Stimulated activated CD4-positive, alpha-beta T cell treated with anti-CD3 and anti-CD28 coated beads, TNF-alpha, amount 100 ng/mL, for 4 hours (primary cell): ENCODE measurements around the gene FGD5.

Source experiments
- DNase-seq, 3 experiments: peaks; one replicate each; pipeline ENCODE4 v3.0.0-alpha.2; 2020; ENCODE audit warnings: low read depth in 3 of 3

Gene FGD5, protein sequence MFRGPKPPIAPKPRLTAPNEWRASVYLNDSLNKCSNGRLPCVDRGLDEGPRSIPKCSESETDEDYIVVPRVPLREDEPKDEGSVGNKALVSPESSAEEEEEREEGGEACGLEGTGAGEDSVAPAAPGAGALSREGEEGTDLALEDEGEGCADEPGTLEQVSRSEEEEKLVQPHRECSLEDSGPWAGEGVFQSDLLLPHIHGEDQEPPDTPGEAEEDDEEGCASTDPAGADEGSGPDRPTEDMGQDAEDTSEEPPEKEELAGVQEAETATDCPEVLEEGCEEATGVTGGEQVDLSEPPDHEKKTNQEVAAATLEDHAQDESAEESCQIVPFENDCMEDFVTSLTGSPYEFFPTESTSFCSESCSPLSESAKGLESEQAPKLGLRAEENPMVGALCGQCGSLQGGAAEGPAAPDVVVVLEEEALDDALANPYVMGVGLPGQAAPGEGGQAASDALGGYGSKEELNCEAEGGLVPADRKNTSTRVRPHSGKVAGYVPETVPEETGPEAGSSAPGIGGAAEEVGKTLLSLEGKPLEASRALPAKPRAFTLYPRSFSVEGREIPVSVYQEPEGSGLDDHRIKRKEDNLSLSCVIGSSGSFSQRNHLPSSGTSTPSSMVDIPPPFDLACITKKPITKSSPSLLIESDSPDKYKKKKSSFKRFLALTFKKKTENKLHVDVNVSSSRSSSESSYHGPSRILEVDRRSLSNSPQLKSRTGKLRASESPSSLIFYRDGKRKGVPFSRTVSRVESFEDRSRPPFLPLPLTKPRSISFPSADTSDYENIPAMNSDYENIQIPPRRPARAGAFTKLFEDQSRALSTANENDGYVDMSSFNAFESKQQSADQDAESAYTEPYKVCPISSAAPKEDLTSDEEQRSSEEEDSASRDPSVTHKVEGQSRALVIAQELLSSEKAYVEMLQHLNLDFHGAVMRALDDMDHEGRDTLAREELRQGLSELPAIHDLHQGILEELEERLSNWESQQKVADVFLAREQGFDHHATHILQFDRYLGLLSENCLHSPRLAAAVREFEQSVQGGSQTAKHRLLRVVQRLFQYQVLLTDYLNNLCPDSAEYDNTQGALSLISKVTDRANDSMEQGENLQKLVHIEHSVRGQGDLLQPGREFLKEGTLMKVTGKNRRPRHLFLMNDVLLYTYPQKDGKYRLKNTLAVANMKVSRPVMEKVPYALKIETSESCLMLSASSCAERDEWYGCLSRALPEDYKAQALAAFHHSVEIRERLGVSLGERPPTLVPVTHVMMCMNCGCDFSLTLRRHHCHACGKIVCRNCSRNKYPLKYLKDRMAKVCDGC (N-terminal part only)

DNA sequence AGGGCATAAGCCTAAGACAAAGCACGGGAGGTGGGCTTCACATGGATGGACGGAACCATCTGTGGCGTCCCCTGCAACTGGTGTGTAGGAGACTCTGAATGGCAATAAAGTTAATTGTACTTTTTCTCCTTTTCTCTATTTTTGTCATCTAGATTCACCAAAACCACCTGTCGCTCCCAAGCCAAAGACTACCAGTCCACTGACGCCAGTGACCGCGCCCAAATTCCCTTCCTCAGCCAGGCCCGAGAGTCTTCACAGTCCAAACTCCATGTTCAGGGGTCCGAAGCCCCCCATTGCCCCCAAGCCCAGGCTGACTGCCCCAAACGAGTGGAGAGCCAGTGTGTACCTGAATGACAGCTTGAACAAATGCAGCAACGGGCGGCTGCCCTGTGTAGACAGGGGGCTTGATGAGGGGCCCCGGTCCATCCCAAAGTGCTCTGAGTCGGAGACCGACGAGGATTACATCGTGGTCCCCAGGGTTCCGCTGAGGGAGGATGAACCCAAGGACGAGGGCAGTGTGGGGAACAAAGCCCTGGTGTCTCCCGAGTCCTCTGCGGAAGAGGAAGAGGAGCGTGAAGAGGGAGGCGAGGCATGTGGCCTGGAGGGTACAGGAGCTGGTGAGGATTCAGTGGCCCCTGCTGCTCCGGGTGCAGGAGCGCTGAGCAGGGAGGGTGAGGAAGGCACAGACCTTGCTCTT lies at the start of gene FGD5:
TSS of gene FGD5 (plus strand) at position 159 of the 697 bp plus-strand sequence. CDS start at position 269, 110 bp downstream.
- no peak for DNase-seq

DNA sequence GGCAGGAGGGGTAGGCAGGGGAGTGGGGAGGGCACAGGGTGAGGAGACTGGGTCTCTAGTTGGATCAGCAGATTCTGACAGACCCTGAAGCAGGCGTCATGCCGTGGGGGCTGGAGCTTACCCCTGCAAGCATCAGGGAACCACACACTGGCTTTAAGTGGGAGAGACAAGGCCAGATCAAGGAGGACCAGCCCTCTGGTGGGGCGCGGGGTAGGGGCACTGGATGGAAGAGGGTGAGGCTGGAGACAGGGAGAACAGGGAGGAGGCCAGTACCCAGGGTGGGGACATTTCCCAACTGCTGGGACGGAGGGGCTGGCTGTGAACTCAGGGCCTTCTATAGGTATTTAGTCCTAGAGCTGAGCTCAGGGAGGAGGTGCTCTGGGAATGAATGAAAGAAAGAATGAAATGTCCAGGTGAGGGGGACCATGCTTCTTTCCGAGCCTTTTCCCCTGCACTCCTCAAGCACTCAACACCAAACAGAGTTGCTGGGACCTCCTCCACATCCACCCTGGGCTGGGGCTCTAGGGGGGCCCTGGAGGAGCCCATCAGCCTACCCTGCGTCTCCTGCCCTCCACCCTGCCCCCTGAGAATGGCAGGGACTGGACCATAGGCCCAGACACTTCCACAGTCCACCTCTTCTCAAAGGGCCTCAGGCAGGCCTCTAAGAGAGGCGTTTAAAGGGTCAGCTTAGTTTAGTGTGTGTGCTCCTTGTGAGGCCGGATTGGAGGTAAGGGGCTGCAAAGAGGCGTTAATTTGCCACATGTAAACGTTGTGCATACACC lies 49.0 kb upstream of the FGD5 start:
- no peak for DNase-seq

DNA sequence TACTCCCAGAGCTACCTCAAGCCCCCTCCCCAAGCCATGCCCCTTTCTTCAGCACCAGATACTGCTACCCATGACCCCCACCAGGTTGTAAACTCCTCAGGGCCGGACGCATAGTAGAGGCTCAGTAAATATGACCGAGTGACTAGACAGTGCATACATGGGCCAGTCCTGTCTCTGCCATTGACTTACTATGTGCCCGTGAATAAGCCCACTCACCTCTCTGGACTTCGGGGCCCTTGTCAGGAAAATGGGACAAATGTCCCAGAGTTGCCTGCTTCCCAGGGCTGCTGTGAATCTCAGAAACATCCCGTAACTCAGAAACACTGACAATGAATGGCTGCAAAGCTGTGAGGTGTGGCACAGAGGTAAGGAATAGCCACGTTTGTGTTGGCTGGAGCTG lies 48.2 kb upstream of the FGD5 start:
- no peak for DNase-seq

DNA sequence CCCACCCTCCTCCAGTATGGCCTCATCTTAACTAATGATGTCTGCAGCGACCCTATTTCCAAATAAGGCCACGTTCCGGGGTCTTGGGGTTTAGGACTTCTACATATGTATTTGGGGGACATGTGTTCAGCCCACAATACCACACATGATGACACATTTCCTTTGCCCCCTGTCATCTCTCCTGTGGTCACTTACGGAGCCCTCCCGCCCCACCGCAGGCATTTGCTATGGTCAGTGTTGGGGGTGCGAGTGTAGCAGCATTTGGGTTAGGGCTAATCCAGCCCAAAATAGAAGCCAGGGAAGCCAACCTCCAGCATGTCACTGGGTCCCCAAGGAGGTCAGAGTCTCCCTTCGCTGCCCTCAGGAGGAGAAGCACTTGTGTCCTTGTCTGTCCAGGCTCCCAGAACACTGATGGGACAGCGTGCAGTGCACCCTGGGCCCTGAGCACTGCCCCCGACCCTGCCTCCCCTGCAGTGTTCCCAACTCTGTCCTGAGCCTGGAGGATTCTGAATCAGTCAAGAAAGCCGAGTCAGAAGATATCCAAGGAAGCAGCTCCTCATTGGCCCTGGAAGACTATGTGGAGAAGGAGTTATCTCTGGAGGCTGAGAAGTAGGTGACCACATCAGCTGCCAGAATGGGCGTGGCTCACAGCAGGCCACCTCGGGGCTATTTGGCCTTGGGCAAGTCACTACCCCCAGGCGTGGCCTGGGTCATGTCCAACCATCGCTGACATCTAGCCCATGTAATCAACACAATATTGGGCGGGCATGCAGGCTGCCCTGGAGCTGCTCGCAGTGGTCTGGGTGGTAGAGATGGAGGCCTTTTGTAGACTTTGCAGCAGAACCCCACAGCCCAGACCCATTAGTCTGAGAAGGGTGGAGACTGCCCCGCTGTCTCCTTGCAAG lies 46.9 kb upstream of the FGD5 start:
- DNase-seq, result no peak

DNA sequence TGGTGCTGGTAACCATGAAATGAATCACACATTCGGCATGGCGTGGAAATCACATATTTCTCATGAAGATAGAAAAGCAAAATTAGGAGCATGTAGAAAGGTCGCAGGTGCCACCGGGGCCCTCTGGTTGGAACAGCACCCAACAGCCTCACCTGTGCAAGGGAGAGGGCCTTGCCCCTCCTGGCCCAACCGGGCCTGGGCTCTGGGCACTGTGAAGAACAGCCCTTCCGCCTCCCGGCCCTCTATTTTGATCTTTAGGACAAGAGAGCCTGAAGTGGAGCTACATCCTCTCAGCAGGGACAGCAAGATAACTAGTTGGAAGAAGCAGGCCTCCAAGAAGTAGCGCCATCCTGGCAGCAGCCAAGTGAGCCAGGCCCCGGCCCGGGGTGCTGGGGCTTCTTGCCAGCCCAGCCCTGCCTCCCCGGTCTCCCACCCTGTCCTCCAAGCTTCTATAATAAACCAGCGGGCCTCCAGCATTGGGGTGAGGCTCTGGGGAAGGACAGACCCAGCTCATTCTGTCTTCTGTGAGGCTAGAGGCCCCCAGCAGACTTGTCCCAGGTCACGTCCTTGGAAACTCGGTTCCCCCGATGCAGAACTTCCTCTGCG lies 46.1 kb upstream of the FGD5 start:
- no peak for DNase-seq

DNA sequence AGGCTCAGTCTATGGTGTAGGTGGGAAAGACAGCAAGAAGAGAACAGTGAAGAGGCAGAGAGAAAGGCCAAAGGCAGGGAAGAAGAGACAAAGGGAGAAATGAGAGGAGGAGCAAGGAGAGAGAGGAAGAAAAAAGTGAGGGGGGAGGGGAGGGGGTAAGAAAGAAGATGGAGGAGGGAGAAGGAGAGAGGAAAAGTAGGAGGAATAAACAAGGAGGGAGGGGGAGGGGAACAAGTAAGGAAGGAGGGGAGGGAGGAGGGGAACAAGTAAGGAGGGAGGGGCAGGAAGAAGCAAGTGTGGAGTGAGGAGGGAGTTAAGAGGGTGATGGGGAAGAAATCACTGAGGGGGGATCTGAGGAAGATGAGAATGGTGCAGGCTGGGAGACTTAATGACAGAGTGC lies 45.5 kb upstream of the FGD5 start:
- DNase-seq, result no peak

DNA sequence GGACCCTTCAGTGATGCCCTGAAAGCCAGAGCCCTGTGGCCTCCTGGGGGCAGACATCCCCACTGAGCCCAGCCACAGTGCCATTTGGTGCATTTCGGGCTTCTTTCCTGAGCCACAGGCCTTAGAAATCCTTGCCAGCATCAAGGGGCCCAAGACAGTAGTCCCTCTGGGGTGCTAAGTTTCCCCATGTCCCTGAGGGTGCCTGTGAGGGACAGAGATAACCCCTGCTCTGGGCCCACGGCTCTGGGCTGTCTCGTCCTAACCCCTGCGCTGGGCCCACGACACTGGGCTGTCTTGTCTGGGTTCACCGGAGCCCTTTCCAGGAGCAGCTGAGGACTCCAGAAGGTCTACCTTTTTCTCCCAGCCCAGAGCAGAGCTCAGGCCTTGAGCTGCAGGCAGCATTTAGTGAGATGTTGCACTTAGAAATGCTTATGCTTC lies 45.1 kb upstream of the FGD5 start:
- DNase-seq, result no peak

DNA sequence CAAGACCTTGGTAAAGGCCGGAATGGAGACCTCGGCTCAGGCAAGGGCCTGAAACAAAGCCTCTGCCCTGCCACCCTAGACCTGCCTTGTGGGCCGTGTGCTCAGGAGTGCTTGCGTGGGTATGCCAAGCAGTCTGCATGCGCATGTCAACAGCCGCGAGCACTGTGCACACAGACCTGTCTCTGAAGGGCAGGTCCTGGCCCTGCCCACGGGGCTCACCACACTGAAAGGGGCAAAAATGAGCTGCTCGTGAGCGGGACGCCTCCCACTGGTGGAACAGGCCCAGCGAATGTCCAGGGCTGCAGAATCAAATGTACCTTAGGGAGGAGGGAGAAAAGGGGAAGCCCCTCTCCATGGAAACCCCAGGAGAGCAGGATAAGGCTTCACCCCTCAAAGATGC lies 44.3 kb upstream of the FGD5 start:
- DNase-seq, result no peak

DNA sequence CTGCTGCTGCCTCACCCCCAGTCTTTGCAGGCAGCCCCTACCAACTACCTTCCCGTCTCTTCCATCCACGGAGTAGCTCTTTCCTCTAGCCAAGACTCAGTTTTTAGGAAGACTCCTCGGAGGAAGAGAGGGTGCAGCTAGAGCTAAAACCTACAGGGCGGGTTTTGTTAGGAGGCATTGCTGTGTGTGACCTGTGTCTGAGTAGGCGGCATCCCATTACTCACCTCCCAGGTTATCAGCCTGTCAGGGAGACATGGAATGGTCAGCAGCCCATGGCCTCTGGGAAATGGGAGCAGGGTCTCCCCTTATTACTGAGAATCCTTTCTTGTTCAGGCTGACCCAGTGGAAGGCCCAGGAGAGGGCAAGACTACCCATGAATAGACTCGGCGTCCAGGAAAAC lies 43.8 kb upstream of the FGD5 start:
- DNase-seq, result no peak

DNA sequence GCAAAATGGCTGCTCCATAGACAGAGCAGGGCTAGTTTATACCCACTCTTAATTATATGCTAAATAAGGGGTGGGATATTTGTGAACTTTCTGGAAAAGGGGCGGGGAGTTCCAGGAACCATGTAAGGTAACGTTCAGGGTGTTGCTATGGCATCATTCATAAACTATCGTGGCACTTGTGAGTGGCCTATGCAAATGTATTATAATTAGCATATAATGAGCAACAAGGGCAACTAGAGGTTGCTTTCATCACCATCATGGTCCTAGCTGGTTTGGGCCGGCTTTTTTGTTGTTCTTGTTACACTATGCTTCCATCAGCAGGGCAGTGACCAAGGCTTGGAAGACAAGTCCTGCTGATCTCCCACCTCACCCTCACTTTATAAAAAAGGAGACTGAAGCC lies 43.2 kb upstream of the FGD5 start:
- DNase-seq, result no peak

DNA sequence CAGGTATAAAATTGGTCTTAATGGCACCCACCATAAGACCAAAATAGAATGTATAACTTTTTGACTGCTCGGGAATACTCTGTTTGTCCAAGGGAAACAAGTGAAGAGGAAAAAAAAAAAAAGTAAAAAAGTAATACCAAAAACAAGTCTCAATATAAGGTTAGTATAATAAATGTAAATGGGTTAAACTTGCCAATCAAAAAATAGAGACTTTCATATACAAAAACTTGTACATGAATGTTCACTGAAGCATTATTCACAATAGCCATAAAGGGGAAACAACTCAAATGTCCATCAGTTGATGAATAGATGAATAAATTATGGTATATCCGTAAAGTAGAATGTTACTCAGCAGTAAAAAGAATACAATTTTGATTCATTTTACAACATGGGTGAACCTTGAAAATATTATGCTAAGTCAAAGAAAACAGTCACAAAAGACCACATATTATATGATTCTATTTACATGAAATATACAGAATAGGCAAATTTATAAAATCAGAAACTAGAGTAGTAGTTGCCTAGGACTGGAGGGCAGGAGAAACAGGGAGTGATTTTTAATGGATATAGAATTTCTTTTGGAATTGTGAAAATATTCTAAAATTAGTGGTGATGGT lies 39.6 kb upstream of the FGD5 start:
- no peak for DNase-seq

DNA sequence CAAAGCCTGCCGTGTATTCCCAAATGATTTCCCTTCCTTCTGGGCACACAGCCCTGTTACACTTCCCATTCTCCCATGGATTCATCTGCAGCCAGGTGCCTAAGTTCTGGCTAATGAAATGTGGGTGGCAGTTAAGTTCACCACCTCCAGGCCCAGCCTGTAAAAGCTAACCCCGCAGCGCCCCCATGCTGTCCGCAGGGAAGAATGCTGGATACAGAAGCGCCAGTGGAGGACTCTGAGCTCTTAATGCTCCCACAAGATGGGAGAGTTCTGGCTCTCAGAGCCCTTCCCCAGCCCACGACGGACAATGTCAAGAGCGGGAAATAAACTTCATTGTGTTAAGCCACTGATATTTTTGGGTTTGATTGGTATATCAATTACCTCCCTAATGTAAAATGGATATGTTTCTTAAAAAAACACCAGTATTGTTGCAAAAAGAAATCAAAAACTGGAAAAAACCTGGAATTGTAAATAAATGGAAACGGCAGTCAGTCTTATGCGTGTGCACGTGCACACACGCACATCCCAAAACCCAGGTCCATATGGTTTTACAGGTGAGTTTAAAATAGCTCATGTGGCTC lies 37.7 kb upstream of the FGD5 start:
- no peak for DNase-seq

DNA sequence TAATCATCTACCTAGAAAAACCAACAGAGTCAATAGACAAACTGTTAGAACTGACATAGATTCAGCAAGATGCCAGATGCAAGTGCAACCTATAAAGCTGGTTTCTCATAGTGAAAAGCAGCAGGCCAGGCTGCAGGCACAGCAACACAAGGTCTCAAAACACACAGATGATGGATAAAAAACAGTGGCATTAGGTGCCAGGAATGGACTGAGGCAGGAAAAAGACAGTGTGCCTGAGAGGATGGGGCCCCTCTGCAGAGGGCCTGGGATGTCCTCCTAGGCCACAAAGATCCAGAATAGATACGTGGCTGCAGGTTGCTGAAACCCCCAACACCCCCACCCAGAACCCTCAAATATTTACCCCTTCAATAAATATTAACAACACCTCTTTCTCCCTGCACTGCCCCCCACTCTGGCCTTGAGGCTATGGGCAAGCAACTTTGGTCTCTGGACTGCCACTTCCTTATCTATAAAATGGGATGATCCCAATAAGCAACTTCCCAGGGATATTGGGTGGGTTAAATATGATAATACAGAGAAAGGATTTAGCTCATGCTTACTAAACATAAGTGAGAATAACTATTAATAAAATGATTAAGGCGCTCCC lies 35.2 kb upstream of the FGD5 start:
- no peak for DNase-seq

DNA sequence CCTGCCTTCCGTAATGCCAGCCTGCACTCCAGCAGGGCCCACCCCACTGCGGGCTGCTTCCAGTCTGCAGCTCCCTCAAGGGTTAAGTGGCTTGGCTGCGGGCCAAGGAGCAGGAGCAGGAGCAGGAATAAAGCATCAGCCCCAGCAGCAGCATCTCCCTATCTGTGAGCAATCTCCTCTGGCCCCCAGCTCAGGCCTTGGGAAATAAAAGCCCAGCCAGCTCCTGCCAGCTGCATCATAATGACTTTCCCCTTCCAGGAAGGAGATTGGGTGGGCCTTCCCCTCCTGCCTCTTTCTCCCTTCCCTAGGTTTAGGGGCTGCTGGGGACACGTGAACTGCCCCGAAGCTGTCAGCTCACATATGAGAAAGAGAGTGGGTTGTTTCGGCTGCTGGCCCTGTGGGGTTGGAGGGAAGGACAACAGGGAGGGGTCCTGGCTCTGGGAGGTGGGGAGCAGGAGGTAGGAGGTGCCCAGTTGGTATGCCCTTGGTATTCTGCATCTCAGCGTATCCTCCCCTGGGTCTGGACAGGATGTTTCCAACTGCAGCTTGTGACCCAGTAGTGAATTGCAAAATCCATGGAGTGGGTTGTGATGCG lies 34.6 kb upstream of the FGD5 start:
- DNase-seq, result no peak

DNA sequence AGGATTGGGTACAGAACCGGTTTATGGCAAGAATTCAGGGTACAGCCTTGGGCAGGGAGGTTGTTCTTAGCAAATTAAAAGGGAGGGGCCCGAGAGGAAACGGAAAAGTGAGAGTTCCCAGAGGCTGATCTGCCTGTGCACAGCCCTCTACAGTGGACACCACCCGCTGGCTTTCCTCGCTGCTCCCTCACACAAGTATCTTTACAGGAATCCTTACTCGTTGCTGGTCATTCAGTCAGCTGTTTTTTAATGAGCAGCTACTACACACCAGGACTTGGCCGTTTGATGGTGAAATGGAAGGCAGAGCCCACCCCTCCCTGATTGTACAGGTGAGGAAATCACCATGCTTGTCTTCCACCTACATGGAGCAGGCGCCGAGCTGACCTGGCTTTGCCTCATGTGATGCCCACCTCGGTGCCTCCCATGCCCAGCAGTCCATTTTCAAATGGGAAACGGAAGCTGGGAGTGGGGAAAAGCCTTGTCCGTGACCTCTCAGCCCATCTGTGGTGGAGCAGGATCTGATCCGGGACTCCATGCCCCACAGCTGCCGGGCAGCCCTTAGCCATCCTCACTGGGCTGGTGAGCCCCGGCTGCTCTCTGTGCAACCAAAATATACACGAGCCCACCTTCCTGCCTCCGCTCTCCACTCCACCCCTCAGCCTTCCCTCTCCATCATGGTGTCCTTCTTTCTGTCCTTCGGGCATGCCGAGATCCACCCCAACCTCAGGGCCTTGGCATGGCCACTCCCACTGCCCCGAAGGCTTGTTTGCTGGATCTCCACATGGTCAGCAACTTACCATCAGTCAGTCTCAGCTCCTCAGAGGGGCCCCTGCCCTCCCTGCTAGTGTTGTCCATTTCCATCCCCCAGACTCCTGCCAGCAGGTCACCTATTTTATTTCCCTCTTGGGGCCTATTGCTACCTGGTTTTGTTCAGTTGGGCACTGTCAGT lies 33.3 kb upstream of the FGD5 start:
- DNase-seq, result no peak

DNA sequence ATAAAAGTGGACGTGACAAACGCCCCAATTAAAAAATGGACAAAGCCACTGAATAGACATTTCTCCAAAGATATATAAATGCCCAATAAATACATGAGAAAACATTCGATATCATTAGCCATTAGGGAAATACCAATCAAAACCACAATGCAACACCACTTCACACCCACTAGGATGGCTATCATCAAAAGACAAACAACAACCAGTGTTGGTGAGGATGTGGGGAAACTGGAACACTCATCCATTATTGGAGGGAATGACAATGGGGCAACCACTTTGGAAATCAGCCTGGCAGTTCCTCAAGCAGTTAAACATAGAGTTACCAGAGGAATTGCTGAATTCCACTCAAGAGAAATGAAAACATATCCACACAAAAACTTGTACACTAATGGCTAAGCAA lies 32.4 kb upstream of the FGD5 start:
- no peak for DNase-seq
